KOPT-K1 (cell line): ENCODE results near the gene TNFRSF9.
"Not testable (repeated sequence)": the region's sequence is repeated elsewhere in the genome, so short reads cannot be mapped to it uniquely, and the experiment has no call there.

Experiments used
- H3K27ac ChIP-seq: fragments of 200-600 bp; sonication (generic); 2 replicates; pipeline ENCODE4 v1.5.1; 2016; ENCODE audit warnings: antibody characterized with exemption, mild to moderate bottlenecking, low read depth, low read length; ENCODE audit not compliant: poor library complexity, severe bottlenecking
- H3K36me3 ChIP-seq: fragments of 200-600 bp; sonication (generic); 2 replicates; pipeline ENCODE4 v1.5.1; 2017; ENCODE audit warnings: antibody characterized with exemption, mild to moderate bottlenecking, low read length, moderate library complexity; ENCODE audit not compliant: insufficient read depth
- H3K9me3 ChIP-seq: fragments of 200-600 bp; sonication (generic); 2 replicates; pipeline ENCODE4 v1.5.1; 2017; ENCODE audit warnings: antibody characterized with exemption, low read length, mild to moderate bottlenecking; ENCODE audit not compliant: insufficient read depth, poor library complexity, severe bottlenecking

The TNFRSF9 gene

DNA sequence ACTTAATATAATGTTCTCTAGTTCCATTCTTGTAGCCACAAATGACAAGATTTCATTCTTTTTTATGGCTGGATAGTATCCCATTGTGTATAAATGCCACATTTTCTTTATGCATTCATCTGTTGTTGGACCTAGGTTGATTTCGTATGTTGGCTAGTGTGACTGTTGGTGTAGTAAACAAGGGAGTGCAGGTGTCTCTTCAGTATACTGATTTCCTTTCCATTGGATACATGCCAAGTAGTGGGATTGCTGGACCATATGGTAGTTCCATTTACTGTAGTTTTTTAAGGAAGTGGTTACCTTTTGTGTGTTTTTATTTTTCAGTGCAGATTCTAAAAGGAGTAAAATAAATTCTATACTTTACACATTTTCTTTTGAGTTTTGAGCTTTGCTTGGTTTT is 26.6 kb upstream of the TNFRSF9 start:
- H3K36me3 ChIP-seq, result peaks cover 90% of the 10 kb centered on the region

DNA sequence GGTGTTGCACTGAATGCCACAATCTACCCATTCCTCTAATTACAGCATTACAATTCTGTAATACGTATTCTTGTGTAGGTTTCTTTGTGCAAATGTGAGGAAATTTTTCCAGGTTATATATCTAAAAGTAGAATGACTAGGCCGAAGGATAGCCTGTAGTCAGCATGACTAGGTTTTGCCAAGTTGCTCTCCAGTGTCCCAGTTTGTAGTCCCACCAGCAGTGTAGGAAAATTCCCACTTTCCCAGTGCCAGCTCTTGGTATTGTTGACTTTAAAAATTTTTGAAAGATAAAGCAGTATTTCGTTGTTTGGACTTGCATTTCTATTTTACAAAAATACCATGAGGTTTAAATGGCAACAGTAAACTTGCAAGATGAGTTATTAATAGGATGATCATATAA is 23.8 kb upstream of the TNFRSF9 start:
- H3K9me3 ChIP-seq, result no peaks in the 10 kb centered on the region
- peaks cover 64% of the 10 kb centered on the region for H3K36me3 ChIP-seq
- H3K27ac ChIP-seq, result no peak overlapping the region

More for the DNA sequence above, 26.6 kb upstream of the TNFRSF9 start:
- Histone ChIP-seq H3K27ac (no peak overlapping the region), H3K9me3 (no peaks in the 10 kb centered on the region)

GRCh38 chr1:7963841-7964240 is 23.2 kb upstream of the TNFRSF9 start:
- H3K36me3 ChIP-seq, result peaks cover 57% of the 10 kb centered on the region
- H3K9me3 ChIP-seq, H3K27ac ChIP-seq: not testable (repeated sequence)

GRCh38 chr1:7963378-7963730 is 22.7 kb upstream of the TNFRSF9 start:
- H3K27ac ChIP-seq, H3K9me3 ChIP-seq: not testable (repeated sequence)
- H3K36me3 ChIP-seq, result peaks cover 53% of the 10 kb centered on the region

DNA sequence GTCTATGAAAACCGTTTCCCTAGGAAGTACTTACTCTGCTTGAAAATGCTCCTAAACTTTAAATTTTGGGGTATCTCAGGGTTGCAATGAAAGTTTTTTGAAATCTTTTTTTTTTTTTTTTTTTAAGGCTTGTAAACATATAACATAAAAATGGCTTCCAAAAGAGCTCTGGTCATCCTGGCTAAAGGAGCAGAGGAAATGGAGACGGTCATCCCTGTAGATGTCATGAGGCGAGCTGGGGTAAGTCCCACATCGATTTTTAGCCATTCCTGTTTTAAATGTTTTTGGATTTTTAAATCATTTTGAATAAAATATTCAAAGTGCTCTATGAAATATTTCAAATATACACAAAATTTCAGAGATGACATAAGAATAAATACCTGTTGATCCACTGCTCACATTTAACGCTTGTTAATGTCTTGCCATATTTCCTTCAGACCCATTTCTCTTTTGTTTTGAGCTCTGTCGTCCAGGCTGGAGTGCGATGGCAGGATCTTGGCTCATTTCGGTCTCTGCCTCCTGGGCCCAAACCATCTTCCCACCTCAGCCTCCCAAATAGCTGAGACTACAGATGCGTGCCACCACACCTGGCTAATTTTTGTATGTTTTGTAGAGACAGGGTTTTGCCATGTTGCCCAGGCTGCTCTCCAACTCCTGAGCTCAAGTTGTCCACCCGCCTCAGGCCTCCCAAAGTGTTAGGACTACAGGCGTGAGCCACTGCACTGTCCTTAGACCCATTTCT is 22.2 kb upstream of the TNFRSF9 start:
- Histone ChIP-seq H3K27ac (peak overlapping the region; percentile 78), H3K36me3 (peaks cover 49% of the 10 kb centered on the region), H3K9me3 (no peaks in the 10 kb centered on the region)

DNA sequence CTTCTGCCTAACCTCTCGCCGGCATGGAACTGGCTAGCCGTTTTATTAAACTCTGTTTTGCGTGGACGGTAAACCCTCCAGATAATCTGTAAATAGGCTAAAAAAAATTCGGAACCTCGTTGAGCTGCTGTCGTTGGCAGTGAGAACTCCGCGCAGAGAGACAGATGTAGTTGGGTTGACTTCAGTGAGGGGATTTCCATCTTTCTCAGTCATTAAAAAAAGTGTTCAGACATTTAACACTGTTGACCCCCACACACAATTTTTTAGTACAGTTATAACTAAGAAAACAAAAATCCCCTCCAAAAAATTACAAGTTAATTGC is 21.3 kb upstream of the TNFRSF9 start:
- no peaks in the 10 kb centered on the region for H3K9me3 ChIP-seq

DNA sequence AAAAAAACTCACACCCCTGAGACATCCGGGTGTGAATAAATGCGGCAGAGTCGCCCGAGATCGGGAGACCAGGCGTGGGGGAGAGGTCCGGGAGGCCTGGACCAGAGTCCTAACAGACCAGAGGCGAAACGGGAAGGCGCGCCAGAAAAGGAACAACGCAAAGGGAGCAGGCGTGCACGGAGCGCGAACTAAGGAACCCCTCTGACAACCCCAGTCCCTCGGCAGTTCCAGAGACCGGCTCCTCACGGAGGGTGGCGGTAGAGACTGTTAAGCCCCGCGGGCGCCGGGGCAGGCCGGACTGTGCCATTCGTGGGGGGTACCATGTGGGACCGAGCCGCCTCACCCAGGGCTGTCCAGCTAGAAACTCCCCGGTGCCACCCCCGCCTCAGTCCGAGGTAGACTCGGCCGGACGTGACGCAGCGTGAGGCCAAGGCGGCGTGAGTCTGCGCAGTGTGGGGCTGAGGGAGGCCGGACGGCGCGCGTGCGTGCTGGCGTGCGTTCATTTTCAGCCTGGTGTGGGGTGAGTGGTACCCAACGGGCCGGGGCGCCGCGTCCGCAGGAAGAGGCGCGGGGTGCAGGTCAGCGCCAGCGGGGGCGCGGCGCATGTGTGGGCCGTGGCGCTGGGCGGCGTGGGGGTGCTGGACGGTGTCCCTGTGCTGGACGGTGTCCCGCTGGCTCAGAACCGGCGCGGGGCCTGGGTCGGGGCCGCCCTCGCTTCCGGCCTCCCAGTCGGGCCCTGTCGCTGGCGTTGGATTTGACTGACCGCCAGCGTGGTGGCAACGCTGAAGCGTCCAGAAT is 20.8 kb upstream of the TNFRSF9 start, which contains the start of gene PARK7:
PARK7 (plus strand) TSS at position 496 of the 798 bp plus-strand sequence. CDS start 1,075 bp downstream, outside the sequence.
- Histone ChIP-seq H3K27ac (peak within 1 kb of the TSS; percentile 78), H3K9me3 (no peaks in the 10 kb centered on the region), H3K36me3 (peaks cover 35% of the 10 kb centered on the region)

More for the DNA sequence above, 21.3 kb upstream of the TNFRSF9 start:
- Histone ChIP-seq H3K27ac (peak overlapping the region; percentile 78), H3K36me3 (peaks cover 40% of the 10 kb centered on the region)

DNA sequence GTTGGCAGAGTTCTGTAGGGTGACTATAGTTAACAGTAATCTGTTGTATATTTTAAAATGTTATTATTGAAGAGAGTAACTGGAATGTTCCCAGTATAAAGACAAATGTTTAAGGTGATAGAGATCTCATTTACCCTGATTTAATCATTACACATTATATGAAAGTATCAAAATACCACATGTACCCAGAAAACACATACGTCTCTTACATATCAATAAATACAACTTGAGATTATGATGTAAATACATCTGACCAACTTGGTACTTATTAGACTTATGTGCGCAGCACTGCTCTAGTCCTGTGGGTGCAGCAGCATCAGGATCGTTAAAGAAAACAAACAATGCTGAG is 20.2 kb upstream of the TNFRSF9 start:
- Histone ChIP-seq H3K36me3 (peaks cover 29% of the 10 kb centered on the region), H3K27ac (peak overlapping the region; percentile 78), H3K9me3 (no peaks in the 10 kb centered on the region)

GRCh38 chr1:7960165-7960564 is 19.5 kb upstream of the TNFRSF9 start:
- H3K36me3 ChIP-seq, result peaks cover 22% of the 10 kb centered on the region
- H3K27ac ChIP-seq, result no peak overlapping the region
- no peaks in the 10 kb centered on the region for H3K9me3 ChIP-seq

DNA sequence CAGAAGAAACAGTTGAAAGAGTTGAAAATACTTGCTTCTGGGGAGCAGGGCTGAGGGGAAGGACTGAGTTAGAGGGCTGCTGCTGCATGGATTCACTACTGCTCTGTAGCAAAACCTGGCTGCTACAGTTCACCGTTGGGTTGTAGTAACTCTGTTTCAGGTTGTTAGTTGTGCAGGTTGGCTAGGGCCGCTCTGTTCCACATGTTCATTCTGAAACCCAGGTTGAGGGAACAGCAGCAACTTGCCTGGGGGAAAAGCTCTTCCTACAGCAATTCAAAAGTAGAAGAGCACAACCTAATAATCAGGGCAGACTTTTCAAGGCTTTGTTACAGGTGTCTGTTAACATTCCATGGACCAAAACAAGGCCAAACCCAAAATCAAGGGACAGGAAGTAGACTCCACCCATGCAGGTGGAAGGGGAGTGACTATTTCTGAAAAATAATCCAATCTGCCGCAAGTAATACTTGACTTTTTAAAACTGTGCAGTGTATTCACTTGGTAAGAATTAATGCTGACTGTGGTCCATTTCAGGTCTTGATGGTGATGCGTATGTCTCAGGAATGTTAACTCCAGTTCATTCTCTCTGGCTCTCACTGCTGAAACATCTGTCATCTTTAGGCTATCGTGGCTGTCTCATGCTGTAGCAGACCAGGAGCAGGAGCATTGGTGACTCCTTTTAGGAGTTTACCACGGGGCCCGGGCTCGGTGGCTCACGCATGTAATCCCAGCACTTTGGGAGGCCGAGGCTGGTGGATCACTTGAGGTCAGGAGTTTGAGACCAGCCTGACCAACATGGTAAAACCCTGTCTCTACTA is 15.8 kb upstream of the TNFRSF9 start:
- Histone ChIP-seq H3K27ac (no peak overlapping the region), H3K9me3 (no peaks in the 10 kb centered on the region), H3K36me3 (no peaks in the 10 kb centered on the region)

GRCh38 chr1:7954683-7955082 is 14.0 kb upstream of the TNFRSF9 start:
- H3K36me3 ChIP-seq, result no peaks in the 10 kb centered on the region
- H3K27ac ChIP-seq, result no peak overlapping the region
- no peaks in the 10 kb centered on the region for H3K9me3 ChIP-seq

DNA sequence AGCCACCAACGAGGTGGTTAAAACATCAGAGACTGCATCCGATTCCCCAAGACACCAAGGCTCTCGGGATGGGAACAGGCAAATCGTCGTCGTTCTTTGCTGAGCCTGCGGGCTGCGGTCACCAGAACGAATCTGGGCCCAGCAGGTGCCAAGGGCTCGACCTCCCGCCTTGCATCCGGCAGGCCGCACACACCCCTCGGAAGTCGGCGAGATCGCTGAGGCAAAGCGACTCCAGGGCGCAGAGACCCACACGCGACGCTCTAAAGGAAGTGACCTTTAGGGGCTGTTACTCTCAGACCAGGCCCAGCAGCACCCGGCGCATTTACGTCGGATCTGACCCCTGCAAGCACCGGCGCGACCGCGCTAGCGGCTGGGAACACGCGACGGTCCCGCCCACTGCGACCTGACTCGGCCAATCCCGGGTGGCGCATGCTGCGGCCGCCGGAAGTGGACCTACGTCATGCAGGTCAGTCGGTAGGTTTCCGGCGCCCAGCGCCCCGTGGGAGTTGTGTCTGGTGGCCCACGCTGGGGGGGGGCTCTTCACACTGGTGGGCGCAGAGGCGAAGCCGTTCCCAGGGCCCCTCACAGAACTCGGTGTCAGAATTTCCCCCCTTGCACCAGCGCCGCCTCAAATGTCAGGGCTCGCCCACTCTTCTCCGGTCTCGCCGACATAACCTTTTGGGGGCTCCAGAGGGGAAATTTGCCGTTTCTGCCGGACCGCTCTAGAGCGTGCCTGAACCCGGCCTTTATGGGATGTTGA is 13.4 kb upstream of the TNFRSF9 start:
- H3K9me3 ChIP-seq, result no peaks in the 10 kb centered on the region
- no peaks in the 10 kb centered on the region for H3K36me3 ChIP-seq
- no peak overlapping the region for H3K27ac ChIP-seq

DNA sequence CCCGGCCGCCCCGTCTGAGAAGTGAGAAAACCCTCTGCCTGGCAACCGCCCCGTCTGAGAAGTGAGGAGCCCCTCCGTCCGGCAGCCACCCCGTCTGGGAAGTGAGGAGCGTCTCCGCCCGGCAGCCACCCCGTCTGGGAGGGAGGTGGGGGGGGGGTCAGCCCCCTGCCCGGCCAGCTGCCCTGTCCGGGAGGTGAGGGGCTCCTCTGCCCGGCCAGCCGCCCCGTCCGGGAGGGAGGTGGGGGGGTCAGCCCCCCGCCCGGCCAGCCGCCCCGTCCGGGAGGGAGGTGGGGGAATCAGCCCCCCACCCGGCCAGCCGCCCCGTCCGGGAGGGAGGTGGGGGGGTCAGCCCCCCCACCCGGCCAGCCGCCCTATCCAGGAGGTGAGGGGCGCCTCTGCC is 12.2 kb upstream of the TNFRSF9 start:
- H3K36me3 ChIP-seq, H3K27ac ChIP-seq, H3K9me3 ChIP-seq: not testable (repeated sequence)

DNA sequence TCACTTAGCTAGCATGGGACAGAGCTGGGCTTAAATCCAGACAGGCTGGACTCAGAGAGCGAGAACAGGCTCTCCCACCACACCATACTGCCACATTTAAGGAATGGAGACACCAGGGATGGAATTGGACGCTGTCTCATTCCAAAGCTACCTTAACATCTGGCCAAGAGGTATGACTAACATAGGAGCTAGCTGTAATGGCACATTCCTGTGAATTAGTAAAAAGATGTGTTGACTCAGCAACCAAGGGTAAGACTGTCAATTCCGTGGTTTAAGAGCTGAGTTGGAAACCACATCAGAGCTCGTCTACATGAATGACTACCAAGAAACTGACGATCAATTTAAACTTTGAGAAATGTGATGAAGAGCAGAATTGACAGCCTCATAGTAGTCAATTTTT is 8.3 kb upstream of the TNFRSF9 start:
- Histone ChIP-seq H3K27ac (no peak overlapping the region), H3K36me3 (no peaks in the 10 kb centered on the region), H3K9me3 (no peaks in the 10 kb centered on the region)

DNA sequence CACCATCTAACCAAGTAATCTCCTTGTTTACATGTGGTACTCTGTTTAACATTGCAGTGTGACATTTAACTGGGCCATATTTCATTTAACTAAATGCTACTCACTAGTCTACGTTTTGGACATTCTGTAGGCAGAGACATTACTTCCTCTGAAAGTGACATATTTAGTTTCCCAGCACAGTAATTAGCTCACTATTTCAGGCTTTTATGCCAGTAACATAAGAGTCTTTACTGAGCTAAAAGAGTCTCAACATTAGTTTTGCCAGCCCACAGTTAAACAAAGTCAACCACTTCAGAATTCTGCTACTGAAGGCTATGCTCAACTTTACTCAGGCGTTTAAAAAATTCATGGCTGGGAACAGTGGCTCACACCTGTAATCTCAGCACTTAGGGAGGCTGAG is 2.6 kb upstream of the TNFRSF9 start:
- Histone ChIP-seq H3K9me3 (no peaks in the 10 kb centered on the region), H3K36me3 (no peaks in the 10 kb centered on the region), H3K27ac (no peak overlapping the region)
